Measurements from ENCODE around the gene COG8. TPM values are rescaled to one million over a fixed set of nuclear protein-coding genes. Genes with fewer than 3 reads are reported as not detected.

The COG8 gene
- polyA plus RNA-seq, 1 donor (not counting 4 experiments of a cell fraction or from before 2014, with no cell fraction given), result 16.0 TPM

GRCh38 chr16:69381231-69381630, 41.9 kb upstream of the COG8 start:
- H3K27ac ChIP-seq (ENCODE audit: control insufficient read depth, insufficient read depth, low read length), result no peak overlapping the region
- DNase-seq (ENCODE audit: low read depth, low spot score) (no peak), FAIRE-seq (no peak)
- H3K27me3 ChIP-seq (ENCODE audit: control insufficient read depth, extremely low read depth, insufficient read depth, low read length), result no peaks in the 10 kb centered on the region
- dilution Hi-C loops (cut with MboI; ENCODE audit: extremely low pct_ligation_motif_present, low sequenced_read_pairs), result no loop called here
- H3K36me3 ChIP-seq (ENCODE audit: control insufficient read depth in 2 of 2, extremely low read depth in 1 of 2, insufficient read depth in 2 of 2, low read length in 2 of 2), result peaks cover 8 to 14% of the 10 kb centered on the region in 2 experiments
- TF ChIP-seq CTCF (optimal IDR thresholded peaks at IDR 0.05 in 1 of 3, IDR thresholded peaks at IDR 0.05 in 1 of 3, conservative IDR thresholded peaks at IDR 0.05 in 1 of 3; ENCODE audit: extremely low read depth in 1 of 3, insufficient read depth in 2 of 3, low read length in 3 of 3) (no peak), EZH2 (IDR thresholded peaks at IDR 0.05; ENCODE audit: low read length) (no peak)
- no peak overlapping the region for H2AFZ ChIP-seq (ENCODE audit: control insufficient read depth, low read length)
- no peak overlapping the region for H3K4me2 ChIP-seq (ENCODE audit: control insufficient read depth, extremely low read depth, insufficient read depth, low read depth, low read length)
- H3K9me1 ChIP-seq (ENCODE audit: control insufficient read depth, extremely low read depth, insufficient read depth, low read length), result no peaks in the 10 kb centered on the region
- no peak overlapping the region for H3K9ac ChIP-seq (ENCODE audit: control insufficient read depth, extremely low read depth, insufficient read depth, low read length)
- no peaks in the 10 kb centered on the region for H3K9me3 ChIP-seq (ENCODE audit: control insufficient read depth, low read depth, low read length)
- H4K20me1 ChIP-seq (ENCODE audit: control insufficient read depth, extremely low read depth, insufficient read depth, low read length), result no peaks in the 10 kb centered on the region
- H3K4me3 ChIP-seq (ENCODE audit: control insufficient read depth in 2 of 3, extremely low read depth in 1 of 3, insufficient read depth in 2 of 3, low read depth in 1 of 3, low read length in 3 of 3), result no peak overlapping the region
- peaks cover 28% of the 10 kb centered on the region for H3K79me2 ChIP-seq (ENCODE audit: control insufficient read depth, insufficient read depth, low read length)
- peaks cover 8% of the 10 kb centered on the region for H3K4me1 ChIP-seq (ENCODE audit: control insufficient read depth, extremely low read depth, insufficient read depth, low read length)

GRCh38 chr16:69378760-69379159, 39.4 kb upstream of the COG8 start:
- Histone ChIP-seq H3K9ac (ENCODE audit: control insufficient read depth, extremely low read depth, insufficient read depth, low read length) (no peak overlapping the region), H3K9me1 (ENCODE audit: control insufficient read depth, extremely low read depth, insufficient read depth, low read length) (no peaks in the 10 kb centered on the region), H3K27ac (ENCODE audit: control insufficient read depth, insufficient read depth, low read length) (no peak overlapping the region), H3K4me3 (ENCODE audit: control insufficient read depth in 2 of 3, extremely low read depth in 1 of 3, insufficient read depth in 2 of 3, low read depth in 1 of 3, low read length in 3 of 3) (no peak overlapping the region), H3K4me2 (ENCODE audit: control insufficient read depth, extremely low read depth, insufficient read depth, low read depth, low read length) (no peak overlapping the region), H3K4me1 (ENCODE audit: control insufficient read depth, extremely low read depth, insufficient read depth, low read length) (no peaks in the 10 kb centered on the region), H4K20me1 (ENCODE audit: control insufficient read depth, extremely low read depth, insufficient read depth, low read length) (no peaks in the 10 kb centered on the region), H3K79me2 (ENCODE audit: control insufficient read depth, insufficient read depth, low read length) (peaks cover 12% of the 10 kb centered on the region), H3K36me3 (ENCODE audit: control insufficient read depth in 2 of 2, extremely low read depth in 1 of 2, insufficient read depth in 2 of 2, low read length in 2 of 2) (peaks cover 9 to 13% of the 10 kb centered on the region in 2 experiments), H3K27me3 (ENCODE audit: control insufficient read depth, extremely low read depth, insufficient read depth, low read length) (no peaks in the 10 kb centered on the region), H3K9me3 (ENCODE audit: control insufficient read depth, low read depth, low read length) (no peaks in the 10 kb centered on the region), H2AFZ (ENCODE audit: control insufficient read depth, low read length) (no peak overlapping the region)
- DNase-seq (ENCODE audit: low read depth, low spot score) (no peak), FAIRE-seq (no peak)
- TF ChIP-seq EZH2 (IDR thresholded peaks at IDR 0.05; ENCODE audit: low read length), result no peak
- TF ChIP-seq CTCF (optimal IDR thresholded peaks at IDR 0.05 in 1 of 3, IDR thresholded peaks at IDR 0.05 in 1 of 3, conservative IDR thresholded peaks at IDR 0.05 in 1 of 3; ENCODE audit: extremely low read depth in 1 of 3, insufficient read depth in 2 of 3, low read length in 3 of 3), result no peak
- dilution Hi-C loops (cut with MboI; ENCODE audit: extremely low pct_ligation_motif_present, low sequenced_read_pairs), result no loop called here
